Lower leg skin (tissue), 3 donors: ENCODE data around the gene SHH.

ENCODE experiments used
- POLR2A ChIP-seq, 2 donors: fragments of 450-650 bp; IDR thresholded peaks; one replicate each; pipeline ENCODE4 v1.6.1; 2016 to 2017; ENCODE audit warnings: antibody characterized with exemption in 2 of 2, mild to moderate bottlenecking in 1 of 2, moderate library complexity in 1 of 2
- TF ChIP-seq, protein P1 (sequence below), 3 donors: fragments of 450-650 bp; IDR thresholded peaks; one replicate each; pipeline ENCODE4 v1.5.1; 2016; ENCODE audit warnings: antibody characterized with exemption in 3 of 3, mild to moderate bottlenecking in 3 of 3, moderate library complexity in 2 of 3

DNA sequence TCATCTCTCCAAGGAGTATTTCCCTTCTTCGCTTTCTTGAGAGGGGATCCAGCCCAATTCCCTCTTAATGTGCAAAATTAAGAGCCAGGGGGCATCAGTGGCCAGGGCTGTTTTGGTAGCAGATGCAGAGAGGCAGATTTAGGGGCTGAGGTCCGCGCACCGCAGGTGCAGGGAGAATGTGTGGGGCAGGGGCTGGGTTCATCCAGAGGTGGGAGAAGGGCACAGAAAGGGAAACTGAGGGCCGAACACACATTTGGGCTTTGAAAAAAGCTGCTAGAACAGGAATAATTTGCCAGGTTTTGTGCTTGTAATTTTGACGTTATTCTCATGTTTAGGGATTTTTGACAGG is 6.5 kb upstream of the SHH start:
- TF ChIP-seq, protein P1, sequence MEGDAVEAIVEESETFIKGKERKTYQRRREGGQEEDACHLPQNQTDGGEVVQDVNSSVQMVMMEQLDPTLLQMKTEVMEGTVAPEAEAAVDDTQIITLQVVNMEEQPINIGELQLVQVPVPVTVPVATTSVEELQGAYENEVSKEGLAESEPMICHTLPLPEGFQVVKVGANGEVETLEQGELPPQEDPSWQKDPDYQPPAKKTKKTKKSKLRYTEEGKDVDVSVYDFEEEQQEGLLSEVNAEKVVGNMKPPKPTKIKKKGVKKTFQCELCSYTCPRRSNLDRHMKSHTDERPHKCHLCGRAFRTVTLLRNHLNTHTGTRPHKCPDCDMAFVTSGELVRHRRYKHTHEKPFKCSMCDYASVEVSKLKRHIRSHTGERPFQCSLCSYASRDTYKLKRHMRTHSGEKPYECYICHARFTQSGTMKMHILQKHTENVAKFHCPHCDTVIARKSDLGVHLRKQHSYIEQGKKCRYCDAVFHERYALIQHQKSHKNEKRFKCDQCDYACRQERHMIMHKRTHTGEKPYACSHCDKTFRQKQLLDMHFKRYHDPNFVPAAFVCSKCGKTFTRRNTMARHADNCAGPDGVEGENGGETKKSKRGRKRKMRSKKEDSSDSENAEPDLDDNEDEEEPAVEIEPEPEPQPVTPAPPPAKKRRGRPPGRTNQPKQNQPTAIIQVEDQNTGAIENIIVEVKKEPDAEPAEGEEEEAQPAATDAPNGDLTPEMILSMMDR (IDR thresholded peaks at IDR 0.05), result no peak
- TF ChIP-seq POLR2A (IDR thresholded peaks at IDR 0.05), result no peak
